ENCODE data around the gene MBTPS1. TPM values are rescaled to one million over a fixed set of nuclear protein-coding genes. Genes with fewer than 3 reads are reported as not detected.

The MBTPS1 gene
- 156 and 158 TPM in 2 replicates for total RNA-seq

DNA sequence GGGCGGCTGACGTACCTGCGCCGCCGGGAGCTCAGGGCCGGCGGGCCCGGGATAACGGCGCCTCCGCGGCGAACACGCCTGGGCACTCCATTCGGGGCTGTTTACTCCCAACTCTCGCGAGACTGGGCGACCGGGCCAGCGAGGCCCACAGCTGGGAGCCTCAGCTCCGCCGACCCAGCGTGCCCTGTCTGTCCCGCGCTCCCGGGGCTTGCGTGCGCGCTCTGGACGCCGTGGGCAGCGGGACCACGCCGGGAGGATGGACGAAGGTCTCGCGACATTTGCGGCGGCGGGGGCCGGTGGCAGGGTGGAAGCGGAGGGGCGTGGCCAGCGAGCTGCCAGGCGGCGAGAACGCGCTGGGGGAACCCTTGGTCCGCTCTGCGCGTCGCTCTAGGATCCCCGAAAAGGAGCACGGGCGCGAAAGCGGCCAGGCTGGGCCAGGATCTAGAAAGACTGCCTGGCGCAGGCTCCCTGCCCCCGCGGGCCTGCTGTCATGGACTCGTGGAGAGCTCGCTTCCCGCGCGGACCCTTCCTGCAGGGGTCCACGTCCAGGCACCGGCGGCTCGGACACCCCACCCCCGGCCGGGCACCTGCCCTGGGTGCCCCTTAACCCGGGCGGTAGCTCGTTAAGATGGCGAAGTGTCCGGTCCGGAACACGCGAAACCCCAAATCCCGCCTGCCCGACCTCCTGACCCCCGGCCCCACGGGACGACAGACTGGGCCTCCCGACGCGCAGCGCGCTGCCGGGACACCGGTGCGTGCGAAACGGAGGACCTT, at the start of gene MBTPS1:
Gene MBTPS1, minus strand, starts transcription at position 223 of the 774 bp plus-strand sequence. CDS start 15,159 bp downstream, outside the sequence.

GRCh38 chr16:84144859-84145639, 28.3 kb upstream of the MBTPS1 start, which contains the start of the genes DNAAF1 and HSDL1:
Gene DNAAF1, plus strand, starts transcription at chr16:84145308. Its CDS starts 133 bp downstream, at chr16:84145441.
Gene HSDL1, minus strand, starts transcription at chr16:84145177. Its CDS starts 13,856 bp downstream, at chr16:84131321.

GRCh38 chr16:84042308-84042878, 74.3 kb downstream of the MBTPS1 start, which contains the start of gene SLC38A8:
Gene SLC38A8, minus strand, starts transcription at chr16:84042795. Its CDS starts 638 bp downstream, at chr16:84042157.

Other genes starting within 250 kb of the MBTPS1 start
- gene MLYCD, start 217.8 kb downstream of the MBTPS1 start, total RNA-seq, result 3.4 and 4.5 TPM in 2 replicates
- 1.2 and 2.4 TPM in 2 replicates for gene OSGIN1, start 163.7 kb downstream of the MBTPS1 start, total RNA-seq
- 0.37 TPM in 1 of 2 replicates, not detected in the other for gene NECAB2, start 148.7 kb downstream of the MBTPS1 start, total RNA-seq
- not detected in 2 replicates for gene SLC38A8, start 74.1 kb downstream of the MBTPS1 start, total RNA-seq
- gene HSDL1, start 28.2 kb upstream of the MBTPS1 start, total RNA-seq, result 28.2 and 34.7 TPM in 2 replicates
- gene DNAAF1, start 28.4 kb upstream of the MBTPS1 start, total RNA-seq, result under 0.01 TPM in 1 of 2 replicates, not detected in the other
- 15.7 and 19.0 TPM in 2 replicates for gene TAF1C, start 70.1 kb upstream of the MBTPS1 start, total RNA-seq
- not detected in 2 replicates for gene ADAD2, start 74.2 kb upstream of the MBTPS1 start, total RNA-seq
- gene KCNG4, start 123.1 kb upstream of the MBTPS1 start, total RNA-seq, result not detected in 2 replicates
- 0.05 and 12.5 TPM in 2 replicates for gene WFDC1, start 177.9 kb upstream of the MBTPS1 start, total RNA-seq